Measurements from ENCODE around the gene DLX2.

GRCh38 chr2:172052000-172052983 is 50.4 kb downstream of the DLX2 start:
- TF ChIP-seq CTCF (IDR thresholded peaks at IDR 0.05) (no peak), POLR2AphosphoS5 (IDR thresholded peaks at IDR 0.05) (no peak)

Measured in gastroesophageal sphincter (tissue), 3 donors.